ENCODE results near the gene KRTCAP2.
"Not testable (repeated sequence)": the region's sequence is repeated elsewhere in the genome, so short reads cannot be mapped to it uniquely, and the experiment has no call there.

KRTCAP2 gene

GRCh38 chr1:155181371-155182051 lies 8.4 kb upstream of the KRTCAP2 start:
- DNase-seq = no peak

- DNase-seq = no peak
These were observed 6.3 kb upstream of the KRTCAP2 start for GRCh38 chr1:155179112-155180031.

GRCh38 chr1:155178441-155179111 lies 5.5 kb upstream of the KRTCAP2 start:
- DNase-seq = no peak

- no peak for DNase-seq
These were observed 4.8 kb upstream of the KRTCAP2 start for GRCh38 chr1:155177918-155178281.

- DNase-seq = no peak
These were observed 4.3 kb upstream of the KRTCAP2 start for GRCh38 chr1:155177192-155177917.

- peak; percentile 83 to 88 for DNase-seq
These were observed 3.5 kb upstream of the KRTCAP2 start for GRCh38 chr1:155176544-155177071.

GRCh38 chr1:155175927-155176371 lies 2.8 kb upstream of the KRTCAP2 start:
- DNase-seq = no peak

- no peak for DNase-seq
These were observed 2.3 kb upstream of the KRTCAP2 start for GRCh38 chr1:155175281-155175926.

GRCh38 chr1:155174324-155175280 lies 1.5 kb upstream of the KRTCAP2 start:
- DNase-seq = peak in 1 of 2 experiments; percentile 69

- peak; percentile 89 to 92 for DNase-seq
These were observed 597 bp upstream of the KRTCAP2 start, which contains the start of gene TRIM46 for GRCh38 chr1:155173478-155174323. Gene TRIM46, plus strand, starts transcription at chr1:155173849. Its CDS starts 118 bp downstream, at chr1:155173967.

- no peak for DNase-seq
These were observed 1.0 kb downstream of the KRTCAP2 start for GRCh38 chr1:155171836-155172731.

GRCh38 chr1:155170806-155171205 lies 2.3 kb downstream of the KRTCAP2 start:
- DNase-seq = no peak

- no peak for DNase-seq
These were observed 2.9 kb downstream of the KRTCAP2 start for GRCh38 chr1:155170101-155170785.

GRCh38 chr1:155169541-155169940 lies 3.6 kb downstream of the KRTCAP2 start:
- no peak for DNase-seq

- DNase-seq = no peak
These were observed 4.5 kb downstream of the KRTCAP2 start for GRCh38 chr1:155168456-155169210.

GRCh38 chr1:155168105-155168445 lies 5.0 kb downstream of the KRTCAP2 start:
- DNase-seq = not testable (repeated sequence)

Data from NCI-H446 (cell line).